Fibroblast of skin of right quadriceps (primary cell): ENCODE measurements around the gene NFKB1.
"Not testable (repeated sequence)": the region's sequence is repeated elsewhere in the genome, so short reads cannot be mapped to it uniquely, and the experiment has no call there.

Experiments used
- DNase-seq: peaks from one replicate; pipeline ENCODE4 v3.0.0-alpha.2; 2013

The NFKB1 gene, protein sequence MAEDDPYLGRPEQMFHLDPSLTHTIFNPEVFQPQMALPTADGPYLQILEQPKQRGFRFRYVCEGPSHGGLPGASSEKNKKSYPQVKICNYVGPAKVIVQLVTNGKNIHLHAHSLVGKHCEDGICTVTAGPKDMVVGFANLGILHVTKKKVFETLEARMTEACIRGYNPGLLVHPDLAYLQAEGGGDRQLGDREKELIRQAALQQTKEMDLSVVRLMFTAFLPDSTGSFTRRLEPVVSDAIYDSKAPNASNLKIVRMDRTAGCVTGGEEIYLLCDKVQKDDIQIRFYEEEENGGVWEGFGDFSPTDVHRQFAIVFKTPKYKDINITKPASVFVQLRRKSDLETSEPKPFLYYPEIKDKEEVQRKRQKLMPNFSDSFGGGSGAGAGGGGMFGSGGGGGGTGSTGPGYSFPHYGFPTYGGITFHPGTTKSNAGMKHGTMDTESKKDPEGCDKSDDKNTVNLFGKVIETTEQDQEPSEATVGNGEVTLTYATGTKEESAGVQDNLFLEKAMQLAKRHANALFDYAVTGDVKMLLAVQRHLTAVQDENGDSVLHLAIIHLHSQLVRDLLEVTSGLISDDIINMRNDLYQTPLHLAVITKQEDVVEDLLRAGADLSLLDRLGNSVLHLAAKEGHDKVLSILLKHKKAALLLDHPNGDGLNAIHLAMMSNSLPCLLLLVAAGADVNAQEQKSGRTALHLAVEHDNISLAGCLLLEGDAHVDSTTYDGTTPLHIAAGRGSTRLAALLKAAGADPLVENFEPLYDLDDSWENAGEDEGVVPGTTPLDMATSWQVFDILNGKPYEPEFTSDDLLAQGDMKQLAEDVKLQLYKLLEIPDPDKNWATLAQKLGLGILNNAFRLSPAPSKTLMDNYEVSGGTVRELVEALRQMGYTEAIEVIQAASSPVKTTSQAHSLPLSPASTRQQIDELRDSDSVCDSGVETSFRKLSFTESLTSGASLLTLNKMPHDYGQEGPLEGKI

DNA sequence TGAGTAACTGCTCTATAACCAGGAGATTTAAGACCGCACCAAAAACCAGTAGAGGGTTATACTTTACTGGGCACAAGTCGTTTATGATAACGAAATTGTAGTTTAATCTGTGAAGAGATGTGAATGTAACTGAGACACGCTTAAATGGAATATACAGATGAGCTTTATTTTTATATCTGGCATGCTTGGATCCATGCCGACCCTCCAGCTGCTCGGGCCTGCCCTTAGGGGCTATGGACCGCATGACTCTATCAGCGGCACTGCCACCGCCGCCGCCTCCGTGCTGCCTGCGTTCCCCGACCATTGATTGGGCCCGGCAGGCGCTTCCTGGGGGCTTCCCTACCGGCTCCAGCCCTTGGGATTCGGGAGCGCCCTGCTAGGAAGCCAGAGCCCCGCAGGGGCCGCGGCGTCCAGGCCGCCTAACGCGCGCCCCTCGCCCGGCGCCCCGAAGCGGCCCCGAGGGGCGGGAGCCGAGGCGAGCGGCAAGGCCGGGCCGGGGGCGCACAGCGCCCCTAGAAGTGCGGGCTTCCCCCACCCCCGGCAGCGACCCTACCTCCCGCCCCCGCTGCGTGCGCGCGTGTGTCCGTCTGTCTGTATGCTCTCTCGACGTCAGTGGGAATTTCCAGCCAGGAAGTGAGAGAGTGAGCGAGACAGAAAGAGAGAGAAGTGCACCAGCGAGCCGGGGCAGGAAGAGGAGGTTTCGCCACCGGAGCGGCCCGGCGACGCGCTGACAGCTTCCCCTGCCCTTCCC lies at the start of gene NFKB1:
NFKB1 (plus strand) TSS at position 664 of the 751 bp plus-strand sequence. CDS start 24,160 bp downstream, outside the sequence.
- peak; percentile 76 for DNase-seq

DNA sequence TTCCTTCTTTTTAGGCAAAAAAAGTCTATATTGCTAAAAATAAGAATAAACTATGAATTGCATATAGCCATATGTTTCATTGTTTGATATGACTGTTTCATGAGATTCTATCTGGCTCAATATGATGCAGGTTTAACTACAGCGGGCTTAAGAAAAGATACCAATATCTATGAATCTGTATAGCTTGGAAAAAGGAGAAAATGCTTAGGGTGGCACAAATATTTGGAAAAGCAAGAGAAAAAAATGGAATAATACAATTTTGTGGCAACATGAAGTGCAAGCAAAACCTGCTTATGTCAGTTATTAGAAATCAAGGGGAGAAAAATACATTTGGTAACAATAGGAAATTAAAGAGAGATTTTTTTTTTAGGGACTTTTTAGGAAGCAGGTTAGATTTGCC lies 48.3 kb upstream of the NFKB1 start:
- DNase-seq = no peak

DNA sequence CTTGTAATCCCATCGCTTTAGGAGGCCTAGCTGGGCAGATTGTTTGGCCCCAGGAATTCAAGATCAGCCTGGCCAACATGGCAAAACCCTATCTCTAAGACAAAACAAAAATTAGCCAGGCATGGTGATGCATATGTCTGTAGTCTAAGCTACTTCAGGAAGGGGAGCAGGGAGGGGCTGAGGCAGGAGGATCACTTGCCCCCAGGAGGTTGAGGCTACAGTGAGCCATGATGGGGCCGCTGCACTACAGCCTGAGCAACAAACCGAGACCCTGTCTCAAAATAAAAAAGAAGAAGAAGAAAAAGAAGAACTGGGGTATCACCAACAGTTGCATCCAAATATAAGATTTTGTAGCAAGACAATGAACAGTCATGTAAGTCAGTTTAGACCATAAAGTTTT lies 47.3 kb upstream of the NFKB1 start:
- DNase-seq = no peak

DNA sequence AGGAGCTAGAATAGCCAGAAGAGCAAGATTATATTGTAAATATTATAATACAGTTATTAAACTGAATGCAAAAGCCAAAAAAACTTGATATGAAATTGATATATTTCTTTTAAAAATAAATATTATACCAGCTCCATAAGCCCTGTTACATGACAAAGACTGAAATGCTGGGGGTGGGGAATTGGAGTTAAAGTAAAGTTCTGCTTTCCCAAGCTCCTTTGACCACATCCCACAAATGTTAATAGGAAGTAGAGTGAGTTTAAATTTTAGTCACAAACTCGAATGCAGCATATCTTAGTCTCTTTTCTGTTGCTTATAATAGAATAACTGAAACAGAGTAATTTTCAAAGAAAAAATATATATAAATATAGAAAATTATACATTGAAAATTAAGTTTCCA lies 46.9 kb upstream of the NFKB1 start:
- no peak for DNase-seq

DNA sequence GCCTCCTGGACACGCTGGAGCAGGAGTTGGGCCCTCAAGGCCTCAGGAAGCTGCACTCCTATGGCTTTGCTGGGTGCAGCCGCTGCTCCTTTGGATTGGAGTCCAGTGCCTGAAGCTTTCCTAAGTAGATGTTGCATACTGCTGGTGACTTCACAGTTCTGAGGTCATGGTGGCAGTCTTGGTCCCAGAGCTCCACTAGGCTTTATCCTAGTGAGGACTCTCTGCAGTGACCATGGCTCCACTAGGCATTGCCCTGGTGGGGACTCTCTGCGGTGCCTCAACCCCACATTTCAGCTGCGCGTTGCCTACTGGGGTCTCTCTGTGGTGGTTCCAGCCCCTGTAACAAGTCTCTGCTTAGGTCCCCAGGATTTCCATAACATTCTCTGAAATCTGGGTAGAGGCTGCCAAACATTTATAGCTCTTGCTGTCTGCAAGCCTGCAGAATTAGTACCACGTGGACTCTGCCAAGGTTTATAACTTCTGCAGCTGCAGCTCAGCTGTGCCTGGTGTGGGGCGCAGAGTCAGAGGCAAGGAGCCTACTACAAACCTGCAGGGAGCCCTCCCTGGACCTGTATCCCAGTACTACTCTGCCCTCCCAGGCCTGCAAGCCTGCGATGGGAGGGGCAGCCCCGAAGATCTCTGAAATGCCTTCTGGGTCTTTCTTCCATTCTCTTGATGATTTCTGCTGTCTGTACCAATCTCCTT lies 46.0 kb upstream of the NFKB1 start:
- DNase-seq = no peak

DNA sequence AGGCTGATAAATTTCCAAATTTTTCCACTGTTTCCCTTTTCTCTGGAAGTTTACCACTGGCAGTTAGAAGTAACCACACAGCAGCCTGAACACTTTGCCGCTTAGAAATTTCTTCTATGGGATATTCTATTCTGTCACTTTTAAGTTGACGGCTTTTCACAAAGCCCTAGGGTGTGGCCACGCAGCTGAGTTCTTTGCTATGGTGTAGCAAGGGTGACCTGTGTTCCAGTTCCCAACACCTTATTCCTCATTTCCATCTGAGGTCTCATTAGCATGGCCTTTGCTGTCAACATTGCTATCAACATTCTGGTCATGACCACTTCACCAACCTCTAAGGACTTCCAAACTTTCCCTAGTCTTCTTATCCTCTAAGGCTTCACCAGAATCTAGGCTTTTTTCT lies 45.4 kb upstream of the NFKB1 start:
- no peak for DNase-seq

DNA sequence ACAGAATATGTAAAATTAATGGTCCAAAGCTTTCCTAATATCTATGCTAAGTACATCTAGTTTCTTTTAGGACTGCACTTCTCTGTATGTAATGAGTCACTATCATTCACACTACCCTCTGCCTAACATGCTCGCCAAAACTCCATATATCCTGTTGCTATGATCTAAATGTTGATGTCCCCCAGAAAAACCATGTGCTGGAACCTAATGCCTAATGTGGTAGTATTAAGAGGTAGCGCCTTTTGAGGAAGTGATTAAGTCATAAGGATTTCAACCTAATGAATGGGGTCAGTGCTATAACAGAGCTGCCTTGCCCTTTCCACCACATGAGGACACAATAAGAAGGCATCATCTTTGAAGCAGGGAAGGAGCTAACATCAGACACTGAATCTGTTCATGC lies 34.9 kb upstream of the NFKB1 start:
- peak; percentile 30 for DNase-seq

DNA sequence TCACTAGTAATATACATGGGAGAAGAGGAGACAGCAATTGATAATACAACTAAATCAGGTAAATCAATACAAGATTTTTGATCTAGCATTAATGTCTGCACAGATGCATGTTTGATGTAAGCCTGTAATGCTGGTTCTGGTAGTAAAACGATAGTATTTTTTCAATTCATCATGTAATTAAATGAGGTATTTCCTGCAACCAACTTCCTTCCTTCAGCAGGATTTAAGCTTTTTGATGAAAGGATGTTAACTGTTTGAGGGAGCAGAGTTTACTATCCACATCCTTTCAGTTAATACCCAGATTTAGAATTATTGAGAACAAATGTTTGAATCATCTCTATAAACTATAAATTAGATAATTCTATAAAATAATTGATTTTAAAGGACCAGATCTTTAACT lies 31.4 kb upstream of the NFKB1 start:
- DNase-seq = no peak

DNA sequence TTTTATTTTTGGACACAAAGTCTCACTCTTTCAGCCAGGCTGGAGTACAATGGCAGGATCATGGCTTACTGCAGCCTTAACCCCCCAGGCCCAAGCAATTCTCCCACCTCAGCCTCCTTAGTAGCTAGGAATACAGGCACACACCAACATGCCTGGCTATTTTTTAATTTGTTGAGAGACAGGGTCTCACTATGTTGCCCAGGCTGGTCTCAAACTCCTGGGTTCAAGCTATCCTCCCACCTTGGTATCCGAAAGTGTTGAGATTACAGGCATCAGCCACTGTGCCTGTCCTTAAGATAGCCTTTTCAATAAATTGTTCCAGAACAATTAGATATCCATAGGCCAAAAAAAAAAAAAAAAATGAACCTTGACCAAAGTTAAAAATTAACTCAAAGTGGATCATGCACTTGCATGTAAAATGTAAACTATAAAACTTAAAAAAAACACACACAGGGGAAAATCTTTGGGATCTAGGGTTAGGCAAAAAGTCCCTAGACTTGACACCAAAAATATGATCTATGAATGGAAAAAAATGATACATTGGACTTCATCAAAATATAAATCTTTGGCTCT lies 28.6 kb upstream of the NFKB1 start:
- DNase-seq = no peak

DNA sequence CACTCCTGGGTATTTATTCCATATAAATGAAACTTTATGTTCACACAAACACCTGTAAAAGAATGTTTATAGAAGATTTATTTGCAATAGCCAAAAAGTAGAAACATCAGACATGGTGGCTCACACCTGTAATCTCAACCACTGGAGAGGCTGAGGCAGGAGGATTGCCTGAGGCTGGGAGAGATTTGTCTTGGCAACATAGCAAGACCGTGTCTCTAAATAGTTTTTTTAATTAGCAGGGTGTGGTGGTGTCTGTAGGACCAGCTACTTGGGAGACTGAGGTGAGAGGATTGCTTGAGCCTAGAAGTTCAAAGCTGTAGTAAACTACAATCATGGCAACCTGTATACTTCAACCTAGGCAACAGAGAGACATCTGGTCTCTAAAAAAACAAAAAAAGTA lies 27.7 kb upstream of the NFKB1 start:
- DNase-seq = no peak

DNA sequence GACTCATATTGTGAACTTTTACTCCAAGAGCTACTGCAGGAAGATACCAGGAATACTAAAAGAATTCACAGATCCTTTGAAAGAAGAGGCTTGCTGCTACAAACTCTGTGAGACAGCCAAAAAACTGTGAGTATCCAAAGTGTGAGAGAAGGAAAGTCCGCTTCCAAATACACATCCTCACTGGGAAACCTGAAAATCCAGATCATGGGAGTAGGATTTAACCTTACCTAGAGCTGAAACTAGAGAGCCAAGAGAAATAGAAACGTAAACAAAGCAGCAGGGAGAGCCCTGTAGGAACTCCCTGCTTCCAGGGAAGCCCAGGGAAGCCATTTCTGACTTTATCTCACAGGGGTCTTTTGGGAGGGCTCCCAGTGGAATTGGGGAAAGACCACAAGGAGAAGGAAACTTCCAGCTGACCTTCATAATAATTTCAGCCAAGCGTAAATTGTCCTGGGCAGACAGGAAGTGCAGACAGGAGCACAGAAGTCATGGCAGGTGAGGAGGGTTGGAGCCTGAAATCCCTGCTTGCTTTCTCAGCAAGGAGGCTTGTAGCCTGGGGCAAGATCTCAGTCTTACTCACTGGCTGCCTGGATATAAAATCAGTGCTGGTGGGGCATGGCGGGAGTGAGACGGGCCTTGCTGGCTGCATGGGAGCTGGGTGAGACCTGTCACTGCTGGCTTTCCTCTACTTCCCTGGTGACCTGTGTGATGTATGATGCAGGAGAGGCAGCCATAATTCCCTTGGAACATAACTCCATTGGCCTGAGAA lies 26.2 kb upstream of the NFKB1 start:
- DNase-seq = no peak

DNA sequence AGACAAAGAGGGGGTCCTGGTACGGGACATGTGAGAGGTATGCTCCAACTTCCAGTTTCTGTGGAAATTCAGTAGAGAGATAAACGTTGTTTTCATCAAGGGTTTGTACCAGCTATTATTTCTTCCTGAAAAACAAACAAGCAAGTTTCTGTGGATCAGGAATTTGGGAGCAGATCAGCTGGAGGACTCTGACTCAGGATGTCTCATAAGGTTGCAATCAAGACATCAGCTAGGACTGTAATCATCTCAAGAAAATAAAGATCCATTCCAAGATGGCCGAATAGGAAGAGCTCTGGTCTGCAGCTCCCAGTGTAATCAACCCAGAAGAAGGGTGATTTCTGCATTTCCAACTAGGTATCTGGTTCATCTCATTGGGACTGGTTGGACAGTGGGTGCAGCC lies 23.5 kb upstream of the NFKB1 start:
- peak; percentile 50 for DNase-seq

DNA sequence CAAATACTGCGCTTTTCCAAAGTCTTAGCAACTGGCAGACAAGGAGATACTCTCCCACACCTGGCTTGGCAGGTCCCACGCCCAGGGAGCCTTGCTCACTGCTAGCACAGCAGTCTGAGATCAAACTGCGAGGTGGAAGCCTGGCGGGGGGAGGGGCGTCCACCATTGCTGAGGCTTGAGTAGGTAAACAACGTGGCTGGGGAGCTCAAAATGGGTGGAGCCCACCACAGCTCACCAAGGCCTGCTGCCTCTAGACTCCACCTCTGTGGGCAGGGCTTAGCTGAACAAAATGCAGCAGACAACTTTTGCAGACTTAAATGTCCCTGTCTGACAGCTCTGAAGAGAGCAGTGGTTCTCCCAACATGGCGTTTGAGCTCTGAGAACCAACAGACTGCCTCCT lies 23.0 kb upstream of the NFKB1 start:
- DNase-seq = no peak

DNA sequence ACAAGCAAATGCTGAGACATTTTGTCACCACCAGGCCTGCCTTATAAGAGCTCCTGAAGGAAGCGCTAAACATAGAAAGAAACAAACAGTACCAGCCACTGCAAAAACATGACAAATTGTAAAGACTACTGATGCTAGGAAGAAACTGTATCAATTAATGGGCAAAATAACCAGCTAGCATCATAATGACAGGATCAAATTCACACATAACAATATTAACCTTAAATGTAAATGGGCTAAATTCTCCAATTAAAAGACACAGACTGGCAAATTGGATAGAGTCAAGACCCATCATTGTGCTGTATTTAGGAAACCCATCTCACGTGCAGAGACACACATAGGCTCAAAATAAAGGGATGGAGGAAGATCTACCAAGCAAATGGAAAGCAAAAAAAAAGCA lies 21.3 kb upstream of the NFKB1 start:
- not testable (repeated sequence) for DNase-seq

DNA sequence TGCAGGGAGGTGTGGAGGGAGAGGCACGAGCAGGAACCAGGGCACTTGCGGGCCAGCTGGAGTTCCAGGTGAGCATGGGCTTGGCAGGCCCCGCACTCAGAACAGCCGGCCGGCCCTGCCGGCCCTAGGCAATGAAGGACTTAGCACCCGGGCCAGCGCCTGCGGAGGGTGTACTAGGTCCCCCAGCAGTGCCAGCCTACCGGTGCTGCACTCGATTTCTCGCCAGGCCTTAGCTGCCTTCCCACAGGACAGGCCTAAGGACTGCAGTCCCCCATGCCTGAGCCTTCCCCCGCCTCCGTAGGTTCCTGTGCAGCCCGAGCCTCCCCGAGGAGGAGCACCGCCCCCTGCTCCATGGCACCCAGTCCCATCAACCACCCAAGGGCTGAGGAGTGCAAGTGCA lies 18.0 kb upstream of the NFKB1 start:
- DNase-seq = no peak

DNA sequence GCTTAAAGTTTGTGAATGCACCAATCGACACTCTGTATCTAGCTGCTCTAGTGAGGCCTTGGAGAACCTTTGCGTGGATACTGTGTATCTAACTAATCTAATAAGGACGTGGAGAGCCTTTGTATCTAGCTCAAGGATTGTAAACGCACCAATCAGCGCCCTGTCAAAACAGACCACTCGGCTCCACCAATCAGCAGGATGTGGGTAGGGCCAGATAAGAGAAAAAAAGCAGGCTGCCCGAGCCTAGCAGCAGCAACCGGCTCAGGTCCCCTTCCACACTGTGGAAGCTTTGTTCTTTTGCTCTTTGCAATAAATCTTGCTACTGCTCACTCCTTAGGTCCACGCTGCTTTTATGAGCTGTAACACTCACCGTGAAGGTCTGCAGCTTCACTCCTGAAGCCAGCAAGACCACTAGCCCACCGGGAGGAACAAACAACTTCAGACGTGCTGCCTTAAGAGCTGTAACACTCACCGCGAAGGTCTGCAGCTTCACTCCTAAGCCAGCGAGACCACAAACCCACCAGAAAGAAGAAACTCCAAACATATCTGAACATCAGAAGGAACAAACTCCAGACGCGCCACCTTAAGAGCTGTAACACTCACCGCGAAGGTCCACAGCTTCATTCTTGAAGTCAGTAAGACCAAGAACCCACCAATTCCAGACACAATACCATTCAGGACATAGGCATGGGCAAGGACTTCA lies 17.0 kb upstream of the NFKB1 start:
- DNase-seq = not testable (repeated sequence)

DNA sequence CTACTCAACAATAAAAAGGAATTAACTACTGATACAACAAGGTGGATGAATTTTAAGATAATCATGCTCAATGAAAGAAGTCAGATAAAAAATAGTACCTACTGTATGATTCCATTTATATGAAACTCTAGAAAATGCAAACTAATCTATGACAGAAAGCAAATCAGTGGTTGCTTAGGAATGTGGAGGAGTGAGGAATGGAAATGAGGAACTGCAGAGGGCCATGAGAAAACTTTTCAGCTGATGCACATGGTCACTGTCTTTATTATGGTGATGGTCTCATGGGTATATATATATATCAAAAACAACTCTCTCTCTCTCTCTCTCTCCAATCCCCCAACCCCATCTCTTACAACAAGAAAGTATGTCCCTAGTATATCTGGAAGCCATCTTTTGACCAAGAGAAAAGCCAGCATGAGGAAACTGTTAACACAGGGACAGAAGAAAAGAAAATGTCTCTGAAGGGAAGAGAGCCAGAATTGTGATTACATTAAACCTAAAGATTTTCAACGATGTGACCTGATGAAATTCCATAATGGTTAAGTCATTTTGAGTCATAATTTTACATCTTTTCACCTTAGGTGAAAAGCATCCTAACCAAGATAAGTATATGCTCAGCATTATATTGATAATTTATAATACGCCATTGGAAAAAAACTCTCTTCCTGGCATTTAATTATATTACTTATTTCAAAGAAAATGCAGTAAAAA lies 8.5 kb upstream of the NFKB1 start:
- no peak for DNase-seq

DNA sequence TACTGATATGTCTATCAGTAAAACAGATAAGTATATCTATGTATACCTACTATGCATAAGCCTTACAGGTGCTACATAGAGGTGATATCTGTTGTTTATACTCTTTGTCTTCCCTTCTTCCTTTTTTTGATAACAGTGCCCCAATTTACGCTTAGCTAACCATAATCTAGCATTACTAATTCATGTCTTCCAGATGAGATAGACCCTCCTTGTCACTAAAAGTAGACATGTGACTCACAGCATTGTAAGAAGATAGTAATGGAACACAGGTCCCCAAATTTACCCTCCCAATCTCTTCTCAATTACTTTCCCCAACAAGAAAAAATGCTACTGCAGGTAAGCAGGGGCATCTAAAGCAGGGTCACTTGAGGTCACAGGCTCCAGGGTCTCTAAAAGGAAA lies 7.9 kb upstream of the NFKB1 start:
- no peak for DNase-seq

DNA sequence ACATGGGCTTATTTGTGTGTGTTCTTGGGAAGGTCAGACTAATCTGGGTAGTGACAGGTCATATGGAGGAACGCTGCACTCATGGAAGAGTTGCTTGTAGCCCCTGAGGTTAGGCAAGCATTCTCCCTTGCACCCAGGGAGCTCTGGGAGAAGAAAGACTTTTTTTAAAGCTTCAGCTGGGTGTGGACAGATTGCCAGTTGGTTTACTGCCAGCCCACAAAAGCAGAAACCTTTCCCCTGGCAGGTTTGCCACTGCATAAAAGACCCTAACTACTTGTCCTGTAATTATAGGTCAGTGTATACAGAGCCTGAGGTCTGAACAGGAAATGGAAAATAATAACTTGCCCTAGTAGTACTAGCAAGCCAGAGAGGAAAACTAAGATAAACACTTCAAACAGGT lies 7.4 kb upstream of the NFKB1 start:
- DNase-seq = no peak

DNA sequence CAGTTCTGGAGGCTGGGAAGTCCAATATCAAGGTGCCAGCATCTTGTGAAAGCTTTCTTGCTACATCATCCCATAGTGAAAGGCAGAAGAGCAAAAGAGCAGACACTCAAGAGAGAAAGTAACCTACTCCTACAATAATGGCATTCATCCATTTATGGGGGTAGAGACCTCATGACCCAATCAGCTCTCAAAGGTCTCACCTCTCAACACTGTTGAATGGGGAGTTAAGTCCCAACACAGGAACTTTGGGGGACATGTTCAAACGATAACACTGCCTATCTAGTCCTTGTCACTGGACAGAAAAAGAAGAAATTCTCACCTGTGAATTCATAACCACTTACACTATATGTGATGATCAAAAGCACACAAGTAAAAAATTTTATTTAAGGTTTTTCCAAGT lies 6.6 kb upstream of the NFKB1 start:
- no peak for DNase-seq
